HepG2 (cell line): Measurements from ENCODE around the gene PRXL2B. TPM values are rescaled to one million over a fixed set of nuclear protein-coding genes. Genes with fewer than 3 reads are reported as not detected.

Experiments
- ATAC-seq: fragments of 200-7000 bp; cut with Tn5 transposase; 3 replicates; pipeline ENCODE4 v1.9.1; 2020; ENCODE audit warnings: mild to moderate bottlenecking, moderate library complexity
- BruUV-seq: library from RNA; stranded (reverse); fragments of 400-500 nt; replicated peaks from 2 replicates; lab custom pipeline; 2021; lab: Mats Ljungman, UMichigan
- CTCF ChIA-PET: fragments of 300-600 bp; formaldehyde crosslinking; extraction: SDS; loops from one replicate; lab custom pipeline; 2021; ENCODE audit warnings: low total read pairs, inconsistent platforms, low intra/inter-chr PET ratio; lab: Yijun Ruan, JAX
- POLR2A ChIA-PET: fragments of 350-600 bp; sonication (Branson Sonifier 250); formaldehyde crosslinking; loops from one replicate; lab custom pipeline; 2020; ENCODE audit warnings: antibody characterized with exemption, inconsistent platforms; lab: Yijun Ruan, JAX
- DNase-seq: peaks from one replicate; pipeline ENCODE4 v3.0.0-alpha.2; 2015; ENCODE audit warnings: low spot score
- FAIRE-seq: peaks from 3 replicates; lab custom pipeline; 2011; peaks lifted over from hg19 to GRCh38; lab: Jason Lieb, UNC
- H2AFZ ChIP-seq: one replicate; pipeline ENCODE4 v1.6.1; 2011; ENCODE audit warnings: low read length, inconsistent platforms
- H3K27ac ChIP-seq: fragments of 300-600 bp; 3 replicates; pipeline ENCODE4 v1.8.0; 2011; ENCODE audit warnings: mixed run types, mild to moderate bottlenecking, mixed read lengths, low read length, inconsistent platforms; ENCODE audit not compliant: insufficient read depth; ENCODE audit errors: extremely low read length
- H3K27me3 ChIP-seq, 2 experiments: fragments of 200-600 bp in 1 of 2; 2 replicates in 1 of 2; 3 replicates in 1 of 2; pipeline versions ENCODE4 v1.6.0 to v1.8.0; 2011; ENCODE audit warnings: low read length in 2 of 2, mild to moderate bottlenecking in 2 of 2, moderate library complexity in 2 of 2, inconsistent platforms in 1 of 2; ENCODE audit not compliant: insufficient read depth in 2 of 2, control insufficient read depth in 1 of 2
- H3K36me3 ChIP-seq, 2 experiments: fragments of 200-600 bp in 1 of 2; replicated peaks in 1 of 2; 2 replicates in 1 of 2; 3 replicates in 1 of 2; pipeline versions ENCODE4 v1.5.1 to v1.8.0; 2011; ENCODE audit warnings: low read length in 2 of 2, inconsistent platforms in 1 of 2; ENCODE audit not compliant: insufficient read depth in 2 of 2, control insufficient read depth in 1 of 2
- H3K4me1 ChIP-seq: 2 replicates; pipeline ENCODE4 v1.5.1; 2012; ENCODE audit warnings: low read length, inconsistent platforms; ENCODE audit not compliant: insufficient read depth
- H3K4me2 ChIP-seq: 2 replicates; pipeline ENCODE4 v1.6.0; 2011; ENCODE audit warnings: low read depth, low read length, inconsistent platforms
- H3K4me3 ChIP-seq, 3 experiments: fragments of 200-600 bp in 1 of 3; sonication (generic), shearing (Covaris generic) in 1 of 3; replicated peaks in 1 of 3; 2 replicates each; pipeline ENCODE4 v1.5.1; 2011 to 2016; ENCODE audit warnings: low read length in 3 of 3, inconsistent platforms in 2 of 3, low read depth in 2 of 3, mild to moderate bottlenecking in 2 of 3, control low read depth in 1 of 3, mixed read lengths in 1 of 3; ENCODE audit not compliant: insufficient read depth in 1 of 3
- H3K79me2 ChIP-seq: one replicate; pipeline ENCODE4 v1.6.1; 2011; ENCODE audit warnings: low read length, inconsistent platforms; ENCODE audit not compliant: insufficient read depth
- H3K9ac ChIP-seq: 2 replicates; pipeline ENCODE4 v1.6.0; 2011; ENCODE audit warnings: mild to moderate bottlenecking, low read depth, low read length, inconsistent platforms; ENCODE audit not compliant: insufficient read depth
- H3K9me3 ChIP-seq: 2 replicates; pipeline ENCODE4 v1.5.1; 2012; ENCODE audit warnings: mild to moderate bottlenecking, low read length
- H4K20me1 ChIP-seq: 2 replicates; pipeline ENCODE4 v1.6.0; 2011; ENCODE audit warnings: inconsistent platforms, mild to moderate bottlenecking, low read length, moderate library complexity; ENCODE audit not compliant: insufficient read depth
- AGO1 ChIP-seq: fragments of 200-400 bp; formaldehyde crosslinking; IDR thresholded peaks from 2 replicates; pipeline ENCODE4 v1.6.1; 2017; ENCODE audit warnings: mild to moderate bottlenecking, low read depth, low read length, moderate library complexity; ENCODE audit not compliant: poor library complexity, severe bottlenecking
- AKNA ChIP-seq: sonication (generic); formaldehyde crosslinking; IDR thresholded peaks from 2 replicates; pipeline ENCODE4 v1.4.0; 2020; ENCODE audit warnings: missing genetic modification reagents, borderline replicate concordance
- FOSL2 ChIP-seq: sonication (generic); formaldehyde crosslinking; IDR thresholded peaks from 2 replicates; pipeline ENCODE4 v1.4.0; 2020; ENCODE audit warnings: missing genetic modification reagents
- GABPB1 ChIP-seq: IDR thresholded peaks from 2 replicates; pipeline ENCODE4 v1.6.1; 2016; ENCODE audit warnings: mild to moderate bottlenecking, missing genetic modification reagents, moderate library complexity, missing compliant biosample characterization
- GATA4 ChIP-seq: sonication (generic); IDR thresholded peaks from 2 replicates; pipeline ENCODE4 v1.6.1; 2016; ENCODE audit warnings: antibody characterized with exemption, low read depth, borderline replicate concordance
- HNRNPUL1 ChIP-seq: fragments of 200-400 bp; formaldehyde crosslinking; IDR thresholded peaks from 2 replicates; pipeline ENCODE4 v1.6.1; 2017; ENCODE audit warnings: low read depth, mild to moderate bottlenecking, low read length, moderate library complexity
- NCOA1 ChIP-seq: sonication (generic); formaldehyde crosslinking; IDR thresholded peaks from 2 replicates; pipeline ENCODE4 v1.9.0; 2021; ENCODE audit warnings: missing genetic modification reagents
- NFIB ChIP-seq: sonication (generic); formaldehyde crosslinking; IDR thresholded peaks from 2 replicates; pipeline ENCODE4 v1.9.0; 2021; ENCODE audit warnings: missing genetic modification reagents, mild to moderate bottlenecking, borderline replicate concordance
- PATZ1 ChIP-seq: sonication (generic); formaldehyde crosslinking; IDR thresholded peaks from 2 replicates; pipeline ENCODE4 v1.4.0; 2020; ENCODE audit warnings: missing genetic modification reagents
- PRDM15 ChIP-seq: sonication (generic); formaldehyde crosslinking; IDR thresholded peaks from 2 replicates; pipeline ENCODE4 v1.4.0; 2020; ENCODE audit warnings: missing genetic modification reagents
- PTBP1 ChIP-seq: fragments of 200-400 bp; formaldehyde crosslinking; IDR thresholded peaks from 2 replicates; pipeline ENCODE4 v1.6.1; 2018; ENCODE audit warnings: low read length, low read depth; ENCODE audit not compliant: poor library complexity, severe bottlenecking
- ZMYM2 ChIP-seq: sonication (generic); formaldehyde crosslinking; IDR thresholded peaks from 2 replicates; pipeline ENCODE4 v1.8.0; 2022; ENCODE audit warnings: mild to moderate bottlenecking, missing genetic modification reagents
- ZNF331 ChIP-seq: sonication (generic); formaldehyde crosslinking; IDR thresholded peaks from 2 replicates; pipeline ENCODE4 v1.4.0; 2020; ENCODE audit warnings: missing genetic modification reagents
- ZNF776 ChIP-seq: sonication (generic); formaldehyde crosslinking; IDR thresholded peaks from 2 replicates; pipeline ENCODE4 v1.4.0; 2020; ENCODE audit warnings: mild to moderate bottlenecking, missing genetic modification reagents
- WGBS: methylation state at CpG from one replicate; pipeline ENCODE4 v1.1.6; 2017; ENCODE audit warnings: low lambda C conversion rate; 5-methylcytosine and 5-hydroxymethylcytosine counted together
- in situ Hi-C: cut with HindIII; loops from 2 replicates; pipeline ENCODE4 v1.10.0; 2017; ENCODE audit warnings: low pct_unique_long_range_greater_than_20kb; ENCODE audit not compliant: extremely low pct_ligation_motif_present
- intact Hi-C: fragments of 100-400 bp; cut with micrococcal nuclease; formaldehyde crosslinking; loops from one replicate; pipeline ENCODE4 v1.10.0; 2022; ENCODE audit not compliant: unreplicated experiment
- polyA plus RNA-seq, 8 experiments: library from polyadenylated mRNA; depleted of rRNA in 3 of 8; stranded (reverse) in 7 of 8; unstranded in 1 of 8; fragments of >200 nt; fragmentation: Illumina TruSeq in 4 of 8; extraction: Trizol in 4 of 8; gene quantifications; 2 replicates each; pipeline versions ENCODE4 v1.2.1 to v1.2.3, GENCODE V29; 2011 to 2016; ENCODE audit warnings: low read depth in 4 of 8, missing spikeins in 1 of 8, mixed read lengths in 1 of 8; ENCODE audit not compliant: insufficient read depth in 1 of 8
- total RNA-seq, 5 experiments: library from RNA; depleted of rRNA; stranded (reverse); fragments of >200 nt; fragmentation: Illumina TruSeq; extraction: Trizol; gene quantifications; 2 replicates each; pipeline ENCODE4 v1.2.3, GENCODE V29; 2016; ENCODE audit warnings: low read depth in 1 of 5

Gene PRXL2B
- total and polyA plus RNA-seq, 2 of the 13 experiments (the other 11 are each of a cell fraction or from before 2014, with no cell fraction given) = 16.8 to 22.1 TPM

- no peak overlapping the region for H3K4me3 ChIP-seq
- DNase-seq = no peak
- TF ChIP-seq AGO1 (peak; percentile 10), GABPB1 (CRISPR knock-in tag) (peak; percentile 12; the same call in 1 of the 2 replicates), NCOA1 (CRISPR knock-in tag) (no peak), PRDM15 (CRISPR knock-in tag) (peak; percentile 84), FOSL2 (CRISPR knock-in tag) (no peak), ZMYM2 (CRISPR knock-in tag) (no peak), AKNA (CRISPR knock-in tag) (peak; percentile 65; the same call in 1 of the 2 replicates), PATZ1 (peak; percentile 22; the same call in 1 of the 2 replicates), GATA4 (no peak), HNRNPUL1 (no peak), NFIB (CRISPR knock-in tag) (no peak), ZNF331 (no peak), PTBP1 (no peak), ZNF776 (CRISPR knock-in tag) (no peak)
These were observed 24.5 kb downstream of the PRXL2B start for GRCh38 chr1:2611031-2611501.

More at GRCh38 chr1:2611031-2611501, 24.5 kb downstream of the PRXL2B start:
- Histone ChIP-seq H3K27ac (no peak overlapping the region), H3K36me3 (no peaks in the 10 kb centered on the region), H3K9me3 (no peaks in the 10 kb centered on the region), H4K20me1 (no peaks in the 10 kb centered on the region), H3K27me3 (peaks cover 7 to 54% of the 10 kb centered on the region in 2 experiments; a peak in 4 of 5 replicates), H2AFZ (no peak overlapping the region), H3K4me1 (peaks cover 6% of the 10 kb centered on the region; the same call in 1 of the 2 replicates), H3K9ac (no peak overlapping the region), H3K79me2 (no peaks in the 10 kb centered on the region), H3K4me2 (peak overlapping the region; percentile 18; the same call in 1 of the 2 replicates)
- intact Hi-C loops = no loop called here
- CTCF ChIA-PET = no interaction called here
- WGBS = 9% methylated on average over 10 of the region's 24 CpGs
- peak; percentile 62 for ATAC-seq
- BruUV-seq = no TSS peak
- FAIRE-seq = no peak
- in situ Hi-C loops = no loop called here
- POLR2A ChIA-PET = interaction anchor here (1.3 kb wide), 1 partner anchor 25 kb away, joined by 3 read pairs; no protein-coding TSS in a partner anchor
